ENCODE results near the gene PRPS1L1. TPM values are rescaled to one million over a fixed set of nuclear protein-coding genes. Genes with fewer than 3 reads are reported as not detected.

Gene PRPS1L1
- total and polyA plus RNA-seq, 10 of the 15 experiments (the other 5 are each of a cell fraction or from before 2014, with no cell fraction given) = not detected

- ATAC-seq (no peak), DNase-seq (ENCODE audit: low read depth, low spot score) (no peak), FAIRE-seq (no peak)
- CTCF ChIA-PET = interaction anchor here (0.6 to 1.3 kb wide), 3 partner anchors 11 to 32 kb away, joined by 3 read pairs; no protein-coding TSS in a partner anchor
- no peak overlapping the region for H3K4me2 ChIP-seq (ENCODE audit: control insufficient read depth, insufficient read depth)
- POLR2A ChIA-PET = no interaction called here
- TF ChIP-seq SUPT20H (IDR thresholded peaks at IDR 0.05; ENCODE audit: borderline replicate concordance, control insufficient read depth, low read depth, low read length) (no peak), CBX5 (IDR thresholded peaks at IDR 0.05; ENCODE audit: low read depth) (no peak), DPF2 (IDR thresholded peaks at IDR 0.05) (no peak), TCF12 (IDR thresholded peaks at IDR 0.05; ENCODE audit: low read depth, low read length) (no peak), CREB1 (IDR thresholded peaks at IDR 0.05; ENCODE audit: low read depth) (no peak), EGR1 (IDR thresholded peaks at IDR 0.05; ENCODE audit: borderline replicate concordance in 1 of 2, low read depth in 2 of 2, low read length in 2 of 2) (no peak)
- SMC1A ChIA-PET (ENCODE audit: uncharacterized antibody, unreplicated experiment) = interaction anchor here (1.7 kb wide), 1 partner anchor 10 kb away, joined by 5 read pairs; no protein-coding TSS in a partner anchor
- no peak overlapping the region for H3K9ac ChIP-seq (ENCODE audit: control insufficient read depth, insufficient read depth, low read length)
- in situ Hi-C loops (cut with MboI) = no loop called here
- 38% methylated on average over 4 of the region's 4 CpGs for WGBS (ENCODE audit: insufficient coverage, insufficient replicate concordance, low lambda C conversion rate, missing lambda C conversion rate)
- no peaks in the 10 kb centered on the region for H3K4me1 ChIP-seq (ENCODE audit: control insufficient read depth, insufficient read depth, low read length)
- no peaks in the 10 kb centered on the region for H3K9me3 ChIP-seq (replicated peaks; ENCODE audit: control insufficient read depth, insufficient read depth, low read length)
- H4K20me1 ChIP-seq (ENCODE audit: control insufficient read depth, insufficient read depth) = no peaks in the 10 kb centered on the region
- no peaks in the 10 kb centered on the region for H3K36me3 ChIP-seq (ENCODE audit: control insufficient read depth in 2 of 2, insufficient read depth in 2 of 2, low read length in 1 of 2)
- H3K27ac ChIP-seq (ENCODE audit: control insufficient read depth, insufficient read depth) = no peak overlapping the region
- intact Hi-C loops (cut with micrococcal nuclease; ENCODE audit: unreplicated experiment) = no loop called here
- no peak overlapping the region for H3K4me3 ChIP-seq
- no peaks in the 10 kb centered on the region for H3K79me2 ChIP-seq (ENCODE audit: control insufficient read depth, insufficient read depth, low read length)
- no peaks in the 10 kb centered on the region; a peak in 1 of 4 replicates for H3K27me3 ChIP-seq (replicated peaks in 1 of 2; ENCODE audit: control insufficient read depth in 2 of 2, insufficient read depth in 2 of 2, low read length in 1 of 2)
- BruUV-seq (replicated peaks) = no TSS peak
- RAD21 ChIA-PET (ENCODE audit: unreplicated experiment) = no interaction called here
- no peak overlapping the region for H2AFZ ChIP-seq (ENCODE audit: control insufficient read depth, low read depth, low read length)
Observed at GRCh38 chr7:18059171-18059570, 31.5 kb upstream of the PRPS1L1 start.

GRCh38 chr7:18053941-18054340 lies 26.3 kb upstream of the PRPS1L1 start:
- ChIA-PET RAD21 (ENCODE audit: unreplicated experiment) (no interaction called here), SMC1A (ENCODE audit: uncharacterized antibody, unreplicated experiment) (no interaction called here), POLR2A (no interaction called here), CTCF (interaction anchor here (1.4 kb wide), 1 partner anchor 10 kb away, joined by 4 read pairs; no protein-coding TSS in a partner anchor)
- no peaks in the 10 kb centered on the region for H3K4me1 ChIP-seq (ENCODE audit: control insufficient read depth, insufficient read depth, low read length)
- WGBS (ENCODE audit: insufficient coverage, insufficient replicate concordance, low lambda C conversion rate, missing lambda C conversion rate) = 45% methylated on average over 2 of the region's 2 CpGs
- no peak overlapping the region for H3K4me2 ChIP-seq (ENCODE audit: control insufficient read depth, insufficient read depth)
- intact Hi-C loops (cut with micrococcal nuclease; ENCODE audit: unreplicated experiment) = no loop called here
- TF ChIP-seq NR2C2 (IDR thresholded peaks at IDR 0.05; ENCODE audit: borderline replicate concordance, control insufficient read depth, insufficient read length, low read depth) = no peak
- no peak for TF ChIP-seq KDM1A (IDR thresholded peaks at IDR 0.05; ENCODE audit: borderline replicate concordance)
- TF ChIP-seq ESRRA (IDR thresholded peaks at IDR 0.05; ENCODE audit: low read length) = no peak
- TF ChIP-seq CHD4 (IDR thresholded peaks at IDR 0.05) = no peak
- no peak for TF ChIP-seq FOS (IDR thresholded peaks at IDR 0.05; ENCODE audit: borderline replicate concordance, extremely low read depth, insufficient read length)
- TF ChIP-seq CTCF (IDR thresholded peaks at IDR 0.05 in 2 of 3, conservative IDR thresholded peaks at IDR 0.05 in 1 of 3; ENCODE audit: control insufficient read depth in 2 of 3, extremely low read depth in 1 of 3, insufficient read depth in 1 of 3, low read depth in 3 of 3, low read length in 3 of 3) = no peak
- no peak for TF ChIP-seq BMI1 (IDR thresholded peaks at IDR 0.05; ENCODE audit: borderline replicate concordance)
- TF ChIP-seq JUNB (IDR thresholded peaks at IDR 0.05) = no peak
- TF ChIP-seq EP300 (IDR thresholded peaks at IDR 0.05; ENCODE audit: borderline replicate concordance in 1 of 2, control insufficient read depth in 1 of 2, low read depth in 2 of 2, low read length in 2 of 2) = no peak
- TF ChIP-seq STAT3 (IDR thresholded peaks at IDR 0.05; ENCODE audit: low read depth, low read length) = no peak
- no peak for TF ChIP-seq SIX5 (IDR thresholded peaks at IDR 0.05; ENCODE audit: low read depth, low read length, severe bottlenecking)
- no peak for TF ChIP-seq FOXK2 (IDR thresholded peaks at IDR 0.05)
- no peaks in the 10 kb centered on the region for H3K36me3 ChIP-seq (ENCODE audit: control insufficient read depth in 2 of 2, insufficient read depth in 2 of 2, low read length in 1 of 2)
- BruUV-seq (replicated peaks) = no TSS peak
- H3K9me3 ChIP-seq (replicated peaks; ENCODE audit: control insufficient read depth, insufficient read depth, low read length) = no peaks in the 10 kb centered on the region
- H3K27ac ChIP-seq (ENCODE audit: control insufficient read depth, insufficient read depth) = no peak overlapping the region
- no peak for DNase-seq (ENCODE audit: low read depth, low spot score)
- H3K4me3 ChIP-seq = no peak overlapping the region
- H3K79me2 ChIP-seq (ENCODE audit: control insufficient read depth, insufficient read depth, low read length) = no peaks in the 10 kb centered on the region
- H3K9ac ChIP-seq (ENCODE audit: control insufficient read depth, insufficient read depth, low read length) = no peak overlapping the region
- no peak overlapping the region for H2AFZ ChIP-seq (ENCODE audit: control insufficient read depth, low read depth, low read length)
- in situ Hi-C loops (cut with MboI) = no loop called here
- no peak for FAIRE-seq
- no peak for ATAC-seq
- H4K20me1 ChIP-seq (ENCODE audit: control insufficient read depth, insufficient read depth) = no peaks in the 10 kb centered on the region
- no peaks in the 10 kb centered on the region; a peak in 1 of 4 replicates for H3K27me3 ChIP-seq (replicated peaks in 1 of 2; ENCODE audit: control insufficient read depth in 2 of 2, insufficient read depth in 2 of 2, low read length in 1 of 2)
